Stimulated activated CD4-positive, alpha-beta T cell treated with anti-CD3 and anti-CD28 coated beads, Interleukin-2, amount 100 ng/mL, for 4 hours (primary cell): Measurements from ENCODE around the gene CFAP97D2.
A peak's percentile ranks its signal among the peaks of the same experiment; 100 is the strongest.
"Not testable (repeated sequence)": the region's sequence is repeated elsewhere in the genome, so short reads cannot be mapped to it uniquely, and the experiment has no call there.

ENCODE experiments used
- DNase-seq: peaks from one replicate; pipeline ENCODE4 v3.0.0-alpha.2; 2020; ENCODE audit warnings: low read depth

CFAP97D2 gene

GRCh38 chr13:114179087-114179658, at the start of gene CFAP97D2:
Gene CFAP97D2 (plus strand): TSS chr13:114179257. CDS start chr13:114179331, 74 bp downstream.
- no peak for DNase-seq

GRCh38 chr13:114129649-114130062, 49.4 kb upstream of the CFAP97D2 start:
- DNase-seq = no peak

- DNase-seq = no peak
These were observed 48.8 kb upstream of the CFAP97D2 start for GRCh38 chr13:114130131-114130836.

GRCh38 chr13:114130837-114131582, 48.0 kb upstream of the CFAP97D2 start:
- no peak for DNase-seq

GRCh38 chr13:114131583-114132418, 47.3 kb upstream of the CFAP97D2 start:
- no peak for DNase-seq

- DNase-seq = no peak
These were observed 46.5 kb upstream of the CFAP97D2 start, which contains the start of gene RASA3 for GRCh38 chr13:114132419-114133121. Gene RASA3 (minus strand): TSS chr13:114132623. CDS start chr13:114132489, 134 bp downstream.

- not testable (repeated sequence) for DNase-seq
These were observed 45.9 kb upstream of the CFAP97D2 start for GRCh38 chr13:114133126-114133525.

- not testable (repeated sequence) for DNase-seq
These were observed 45.5 kb upstream of the CFAP97D2 start for GRCh38 chr13:114133552-114133951.

- DNase-seq = no peak
These were observed 44.7 kb upstream of the CFAP97D2 start for GRCh38 chr13:114134111-114134943.

GRCh38 chr13:114134944-114135610, 44.0 kb upstream of the CFAP97D2 start:
- DNase-seq = no peak

- DNase-seq = no peak
These were observed 43.3 kb upstream of the CFAP97D2 start for GRCh38 chr13:114135731-114136171.

- no peak for DNase-seq
These were observed 42.5 kb upstream of the CFAP97D2 start for GRCh38 chr13:114136576-114136975.

GRCh38 chr13:114140131-114140905, 38.7 kb upstream of the CFAP97D2 start:
- peak; percentile 32 for DNase-seq

GRCh38 chr13:114140906-114141250, 38.2 kb upstream of the CFAP97D2 start:
- no peak for DNase-seq

GRCh38 chr13:114141261-114141996, 37.6 kb upstream of the CFAP97D2 start:
- no peak for DNase-seq

- DNase-seq = no peak
These were observed 36.9 kb upstream of the CFAP97D2 start for GRCh38 chr13:114142137-114142550.

- peak; percentile 46 for DNase-seq
These were observed 36.2 kb upstream of the CFAP97D2 start for GRCh38 chr13:114142640-114143490.
